H1 (cell line): ENCODE results near the gene MYO1G. TPM values are rescaled to one million over a fixed set of nuclear protein-coding genes. Genes with fewer than 3 reads are reported as not detected.

ENCODE experiments used
- CTCF ChIA-PET: fragments of 300-600 bp; sonication (Branson Sonifier 250); formaldehyde crosslinking; loops from one replicate; lab custom pipeline; 2021; ENCODE audit not compliant: partially characterized antibody; lab: Charles Lee
- POLR2A ChIA-PET: fragments of 300-600 bp; sonication (Branson Sonifier 250); formaldehyde crosslinking; loops from one replicate; lab custom pipeline; 2021; ENCODE audit warnings: inconsistent platforms; ENCODE audit not compliant: partially characterized antibody; lab: Charles Lee
- DNase-seq, 2 experiments: peaks; one replicate each; pipeline versions ENCODE4 v3.0.0 to v3.0.0-alpha.2; 2010 to 2022; ENCODE audit warnings: low spot score in 2 of 2, low read depth in 1 of 2, mixed read lengths in 1 of 2
- FAIRE-seq: peaks from 2 replicates; lab custom pipeline; 2011; peaks lifted over from hg19 to GRCh38; lab: Jason Lieb, UNC
- H2AFZ ChIP-seq: 2 replicates; pipeline ENCODE4 v1.8.1; 2012; ENCODE audit warnings: low read length, inconsistent platforms
- H2AK5ac ChIP-seq: 2 replicates; pipeline ENCODE4 v1.6.1; 2013; ENCODE audit warnings: low read depth, low read length
- H2BK120ac ChIP-seq: replicated peaks from 2 replicates; pipeline ENCODE3; 2013; ENCODE audit warnings: low read depth, low read length, inconsistent platforms
- H2BK12ac ChIP-seq: 2 replicates; pipeline ENCODE4 v1.6.1; 2013; ENCODE audit warnings: low read depth, low read length
- H2BK15ac ChIP-seq: 2 replicates; pipeline ENCODE4 v1.6.1; 2013; ENCODE audit warnings: low read length
- H2BK20ac ChIP-seq: 2 replicates; pipeline ENCODE4 v1.6.1; 2013; ENCODE audit warnings: low read length
- H2BK5ac ChIP-seq: 2 replicates; pipeline ENCODE4 v1.6.1; 2013; ENCODE audit warnings: low read depth, low read length
- H3K14ac ChIP-seq: 2 replicates; pipeline ENCODE4 v1.6.1; 2013; ENCODE audit warnings: inconsistent platforms; ENCODE audit not compliant: insufficient read length
- H3K18ac ChIP-seq: 2 replicates; pipeline ENCODE4 v1.6.1; 2013; ENCODE audit warnings: low read length; ENCODE audit errors: extremely low read depth
- H3K23ac ChIP-seq: 2 replicates; pipeline ENCODE4 v1.6.1; 2013; ENCODE audit warnings: inconsistent platforms; ENCODE audit not compliant: insufficient read length
- H3K23me2 ChIP-seq: 2 replicates; pipeline ENCODE4 v1.6.1; 2013; ENCODE audit warnings: low read depth, low read length
- H3K27ac ChIP-seq: 2 replicates; pipeline ENCODE4 v1.6.1; 2011; ENCODE audit warnings: low read depth, low read length, inconsistent platforms
- H3K27me3 ChIP-seq, 4 experiments: replicated peaks in 1 of 4; 1 replicate in 1 of 4; 2 replicates in 3 of 4; pipeline versions ENCODE4 v1.6.1 to v1.8.1; 2011 to 2013; ENCODE audit warnings: low read length in 3 of 4, mild to moderate bottlenecking in 3 of 4, inconsistent platforms in 2 of 4, mixed read lengths in 2 of 4, moderate library complexity in 1 of 4; ENCODE audit not compliant: control insufficient read depth in 3 of 4, insufficient read depth in 3 of 4; ENCODE audit errors: extremely low read depth in 1 of 4
- H3K36me3 ChIP-seq, 4 experiments: 2 replicates each; pipeline versions ENCODE4 v1.6.1 to v1.8.1; 2011 to 2013; ENCODE audit warnings: mild to moderate bottlenecking in 4 of 4, low read length in 3 of 4, moderate library complexity in 2 of 4, control low read depth in 1 of 4, inconsistent platforms in 1 of 4; ENCODE audit not compliant: insufficient read depth in 4 of 4, control insufficient read depth in 2 of 4
- H3K4ac ChIP-seq: replicated peaks from 2 replicates; pipeline ENCODE3; 2013; ENCODE audit warnings: low read length, low read depth, mixed read lengths, inconsistent platforms; ENCODE audit not compliant: insufficient read length
- H3K4me1 ChIP-seq, 4 experiments: replicated peaks in 1 of 4; 1 replicate in 1 of 4; 2 replicates in 3 of 4; pipeline versions ENCODE4 v1.6.1 to v1.8.1; 2011 to 2013; ENCODE audit warnings: low read length in 3 of 4, inconsistent platforms in 2 of 4, mixed read lengths in 1 of 4; ENCODE audit not compliant: insufficient read depth in 4 of 4, control insufficient read depth in 3 of 4
- H3K4me2 ChIP-seq, 2 experiments: 2 replicates each; pipeline versions ENCODE4 v1.6.1 to v1.8.1; 2011 to 2013; ENCODE audit warnings: low read depth in 2 of 2, low read length in 2 of 2, control low read depth in 1 of 2, inconsistent platforms in 1 of 2, mild to moderate bottlenecking in 1 of 2; ENCODE audit not compliant: insufficient read depth in 1 of 2
- H3K4me3 ChIP-seq, 4 experiments: fragments of 200-600, 300-600 bp in 1 of 4; sonication (generic), shearing (Covaris generic), sonication (Bioruptor Twin) in 1 of 4; 2 replicates each; pipeline versions ENCODE4 v1.5.1 to v1.8.1; 2011 to 2016; ENCODE audit warnings: low read length in 4 of 4, low read depth in 3 of 4, control low read depth in 2 of 4, inconsistent platforms in 2 of 4, mild to moderate bottlenecking in 2 of 4, mixed read lengths in 1 of 4, moderate library complexity in 1 of 4; ENCODE audit not compliant: insufficient read depth in 2 of 4; ENCODE audit errors: extremely low read depth in 1 of 4
- H3K56ac ChIP-seq: replicated peaks from 2 replicates; pipeline ENCODE3; 2013; ENCODE audit warnings: low read depth, mild to moderate bottlenecking, mixed read lengths, low read length, inconsistent platforms; ENCODE audit not compliant: insufficient read length
- H3K79me1 ChIP-seq: 2 replicates; pipeline ENCODE4 v1.6.1; 2013; ENCODE audit warnings: low read depth, low read length, control low read depth
- H3K79me2 ChIP-seq, 2 experiments: 2 replicates each; pipeline versions ENCODE4 v1.6.1 to v1.8.1; 2012 to 2013; ENCODE audit warnings: low read length in 2 of 2, mild to moderate bottlenecking in 2 of 2, inconsistent platforms in 1 of 2; ENCODE audit not compliant: insufficient read depth in 2 of 2, control insufficient read depth in 1 of 2
- H3K9ac ChIP-seq, 4 experiments: replicated peaks in 1 of 4; 1 replicate in 1 of 4; 2 replicates in 3 of 4; pipeline versions ENCODE4 v1.6.1 to v1.8.1; 2011 to 2013; ENCODE audit warnings: low read depth in 3 of 4, low read length in 3 of 4, control low read depth in 2 of 4, mild to moderate bottlenecking in 2 of 4, moderate library complexity in 2 of 4, inconsistent platforms in 1 of 4; ENCODE audit errors: extremely low read depth in 1 of 4
- H3K9me3 ChIP-seq, 2 experiments: 2 replicates each; pipeline versions ENCODE4 v1.6.1 to v1.8.1; 2012 to 2013; ENCODE audit warnings: mild to moderate bottlenecking in 2 of 2, moderate library complexity in 2 of 2, control low read depth in 1 of 2, inconsistent platforms in 1 of 2, low read depth in 1 of 2, low read length in 1 of 2, mixed read lengths in 1 of 2; ENCODE audit not compliant: insufficient read depth in 2 of 2
- H4K20me1 ChIP-seq, 2 experiments: replicated peaks in 1 of 2; 2 replicates each; pipeline versions ENCODE3 to v1.8.1; 2011 to 2013; ENCODE audit warnings: inconsistent platforms in 2 of 2, low read length in 2 of 2, mild to moderate bottlenecking in 1 of 2; ENCODE audit not compliant: insufficient read depth in 2 of 2, control insufficient read depth in 1 of 2
- H4K5ac ChIP-seq: 2 replicates; pipeline ENCODE4 v1.6.1; 2013; ENCODE audit warnings: low read length, low read depth, mixed read lengths, inconsistent platforms; ENCODE audit not compliant: insufficient read length
- H4K8ac ChIP-seq: 2 replicates; pipeline ENCODE4 v1.8.0; 2013; ENCODE audit warnings: mild to moderate bottlenecking, moderate library complexity, low read length, inconsistent platforms; ENCODE audit not compliant: insufficient read depth; ENCODE audit errors: extremely low read depth
- H4K91ac ChIP-seq: replicated peaks from 2 replicates; pipeline ENCODE3; 2013; ENCODE audit warnings: low read length, mixed read lengths, inconsistent platforms; ENCODE audit not compliant: insufficient read length
- GTF2F1 ChIP-seq: IDR thresholded peaks from 2 replicates; pipeline ENCODE4 v1.6.1; 2012; ENCODE audit warnings: low read depth, low read length, improper control_type of control experiment, borderline replicate concordance
- RAD21 ChIP-seq, 2 experiments: IDR thresholded peaks in 1 of 2; conservative IDR thresholded peaks in 1 of 2; 2 replicates each; pipeline ENCODE4 v1.6.1; 2011; ENCODE audit warnings: low read depth in 2 of 2, low read length in 2 of 2, improper control_type of control experiment in 1 of 2, inconsistent platforms in 1 of 2, mild to moderate bottlenecking in 1 of 2, moderate library complexity in 1 of 2
- RXRA ChIP-seq: IDR thresholded peaks from 2 replicates; pipeline ENCODE4 v1.6.1; 2011; ENCODE audit warnings: low read depth, mild to moderate bottlenecking, low read length, moderate library complexity; ENCODE audit not compliant: insufficient read depth
- SAP30 ChIP-seq: fragments of 300-600 bp; sonication (generic); IDR thresholded peaks from 2 replicates; pipeline ENCODE4 v1.7.1; 2012; ENCODE audit warnings: low read length, moderate library complexity, mild to moderate bottlenecking, inconsistent platforms; ENCODE audit not compliant: insufficient read depth, insufficient replicate concordance
- SP2 ChIP-seq: IDR thresholded peaks from 2 replicates; pipeline ENCODE4 v1.6.1; 2012; ENCODE audit warnings: mild to moderate bottlenecking, low read length, inconsistent platforms
- SRF ChIP-seq: IDR thresholded peaks from 2 replicates; pipeline ENCODE4 v1.6.1; 2011; ENCODE audit warnings: mild to moderate bottlenecking, low read depth, low read length, moderate library complexity
- YY1 ChIP-seq: IDR thresholded peaks from 2 replicates; pipeline ENCODE4 v1.6.1; 2011; ENCODE audit warnings: low read depth, mild to moderate bottlenecking, low read length
- WGBS, 2 experiments: shearing (Covaris generic) in 1 of 2; methylation state at CpG; one replicate each; pipeline versions ENCODE4 v1.1.6 to v1.1.7; 2013 to 2015; ENCODE audit warnings: low lambda C conversion rate in 2 of 2, mixed read lengths in 2 of 2, inconsistent platforms in 1 of 2, low coverage in 1 of 2, missing lambda C conversion rate in 1 of 2; ENCODE audit not compliant: insufficient replicate concordance in 2 of 2, insufficient coverage in 1 of 2, insufficient read length in 1 of 2; ENCODE audit errors: extremely low coverage in 1 of 2, missing lambda C conversion rate in 1 of 2; 5-methylcytosine and 5-hydroxymethylcytosine counted together
- polyA plus RNA-seq, 7 experiments: library from polyadenylated mRNA; depleted of rRNA in 3 of 7; stranded (reverse) in 5 of 7; unstranded in 2 of 7; fragments of >200 nt in 5 of 7; fragments of 200-250 nt in 2 of 7; gene quantifications; 1 replicate in 5 of 7; 2 replicates in 1 of 7; 4 replicates in 1 of 7; pipeline versions ENCODE4 v1.2.1 to v1.2.3, GENCODE V29; 2011 to 2013; ENCODE audit warnings: missing spikeins in 2 of 7, mixed read lengths in 2 of 7
- total RNA-seq: library from RNA; stranded (reverse); fragmentation: NEBNext Ultra II Directional; extraction: Animal tissue kit (Norgen Biotek cat#: 25700); gene quantifications from 2 replicates; pipeline ENCODE4 v1.2.1, GENCODE V29; 2021
- TF ChIP-seq, protein P1 (sequence below): IDR thresholded peaks from 2 replicates; pipeline ENCODE4 v1.6.1; 2011; ENCODE audit warnings: low read length, improper control_type of control experiment
- TF ChIP-seq, protein P2 (sequence below): IDR thresholded peaks from 2 replicates; pipeline ENCODE4 v1.6.1; 2012; ENCODE audit warnings: inconsistent platforms

Gene MYO1G
- total and polyA plus RNA-seq, 2 of the 8 experiments (the other 6 are each of a cell fraction or from before 2014, with no cell fraction given) = 0.08 to 0.19 TPM

DNA sequence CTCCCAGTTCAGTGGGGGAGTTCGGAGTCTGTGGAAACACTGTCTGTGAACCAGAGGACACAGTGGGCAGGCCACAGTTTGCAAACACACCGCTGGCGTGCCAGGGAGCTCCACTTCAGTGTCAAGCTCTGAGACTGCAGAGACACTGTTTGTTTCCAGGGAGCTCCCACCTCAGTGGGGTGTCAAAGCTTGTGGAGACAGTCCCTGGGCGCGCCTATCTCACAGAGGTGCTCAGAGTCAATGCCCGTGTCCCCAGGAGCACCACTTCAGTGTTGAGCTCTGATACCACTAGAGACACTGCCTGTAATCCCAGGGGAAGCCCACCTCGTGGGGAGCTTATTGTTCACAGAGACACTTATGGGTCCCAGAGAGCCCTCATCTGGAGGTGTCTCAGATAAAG is 4.3 kb downstream of the MYO1G start:
- no peak overlapping the region for H3K18ac ChIP-seq
- no peak overlapping the region for H3K9ac ChIP-seq
- H2BK120ac ChIP-seq = no peak overlapping the region
- no peak overlapping the region for H2BK12ac ChIP-seq
- H3K4ac ChIP-seq = no peak overlapping the region
- no peaks in the 10 kb centered on the region for H3K27me3 ChIP-seq
- no peak overlapping the region for H4K91ac ChIP-seq
- H3K56ac ChIP-seq = no peak overlapping the region
- no peak overlapping the region for H2BK5ac ChIP-seq
- H3K79me1 ChIP-seq = no peaks in the 10 kb centered on the region
- CTCF ChIA-PET = interaction anchor here (0.6 to 6.2 kb wide), 22 partner anchors 9 to 212 kb away, joined by 3 to 105 read pairs (median 8); no protein-coding TSS in a partner anchor
- no peak overlapping the region for H2BK20ac ChIP-seq
- peaks cover 0 to 1% of the 10 kb centered on the region in 2 experiments for H4K20me1 ChIP-seq
- no peak for FAIRE-seq
- peak overlapping the region; percentile 14; the same call in 1 of the 2 replicates for H4K8ac ChIP-seq
- no peak overlapping the region for H3K14ac ChIP-seq
- DNase-seq = no peak
- H3K9me3 ChIP-seq = no peaks in the 10 kb centered on the region
- H3K36me3 ChIP-seq = no peaks in the 10 kb centered on the region
- no peak overlapping the region for H2AK5ac ChIP-seq
- H3K79me2 ChIP-seq = no peaks in the 10 kb centered on the region
- H3K27ac ChIP-seq = no peak overlapping the region
- H3K23ac ChIP-seq = no peak overlapping the region
- no peaks in the 10 kb centered on the region; a peak in 1 of 7 replicates for H3K4me1 ChIP-seq
- H2AFZ ChIP-seq = no peak overlapping the region
- H4K5ac ChIP-seq = no peak overlapping the region
- H2BK15ac ChIP-seq = no peak overlapping the region
- 91% methylated on average over 7 of the region's 7 CpGs; no CpG with 5 or more reads in 1 of the 2 experiments for WGBS, 2 experiments
- H3K4me3 ChIP-seq = no peak overlapping the region
- TF ChIP-seq SP2 = no peak
- no peak for TF ChIP-seq YY1
- TF ChIP-seq GTF2F1 = no peak
- no peak for TF ChIP-seq SAP30
- TF ChIP-seq SRF = no peak
- TF ChIP-seq RXRA = no peak
- TF ChIP-seq, protein P1, sequence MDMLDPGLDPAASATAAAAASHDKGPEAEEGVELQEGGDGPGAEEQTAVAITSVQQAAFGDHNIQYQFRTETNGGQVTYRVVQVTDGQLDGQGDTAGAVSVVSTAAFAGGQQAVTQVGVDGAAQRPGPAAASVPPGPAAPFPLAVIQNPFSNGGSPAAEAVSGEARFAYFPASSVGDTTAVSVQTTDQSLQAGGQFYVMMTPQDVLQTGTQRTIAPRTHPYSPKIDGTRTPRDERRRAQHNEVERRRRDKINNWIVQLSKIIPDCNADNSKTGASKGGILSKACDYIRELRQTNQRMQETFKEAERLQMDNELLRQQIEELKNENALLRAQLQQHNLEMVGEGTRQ = no peak
- TF ChIP-seq, protein P2, sequence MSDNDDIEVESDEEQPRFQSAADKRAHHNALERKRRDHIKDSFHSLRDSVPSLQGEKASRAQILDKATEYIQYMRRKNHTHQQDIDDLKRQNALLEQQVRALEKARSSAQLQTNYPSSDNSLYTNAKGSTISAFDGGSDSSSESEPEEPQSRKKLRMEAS = no peak
- no peak for TF ChIP-seq RAD21 (IDR thresholded peaks at IDR 0.05 in 1 of 2, conservative IDR thresholded peaks at IDR 0.05 in 1 of 2; ENCODE audit: low read depth in 2 of 2, low read length in 2 of 2)
- H3K4me2 ChIP-seq = no peak overlapping the region
- POLR2A ChIA-PET = interaction anchor here (0.8 to 17.9 kb wide), 12 partner anchors 8 to 409 kb away, joined by 3 to 327 read pairs (median 4); partner anchors contain the start of genes H2AZ2 and MYO1G
- no peaks in the 10 kb centered on the region for H3K23me2 ChIP-seq
